GM19025 (cell line): Measurements from ENCODE around the gene JAG2.

Experiments
- ATAC-seq: cut with Tn5 transposase; IDR thresholded peaks from one replicate; pipeline ENCODE4 v1.9.1; 2021; ENCODE audit warnings: mild to moderate bottlenecking, low read depth, moderate library complexity; ENCODE audit not compliant: unreplicated experiment

JAG2 gene

GRCh38 chr14:105096206-105096875 is 72.2 kb downstream of the JAG2 start:
- no peak for ATAC-seq

GRCh38 chr14:105095236-105095805 is 73.3 kb downstream of the JAG2 start:
- no peak for ATAC-seq

- ATAC-seq, result no peak
These were observed 74.2 kb downstream of the JAG2 start for GRCh38 chr14:105094193-105094907.

GRCh38 chr14:105093431-105094192 is 75.0 kb downstream of the JAG2 start:
- ATAC-seq, result no peak

- ATAC-seq, result no peak
These were observed 75.5 kb downstream of the JAG2 start for GRCh38 chr14:105093038-105093430.

GRCh38 chr14:105092171-105093037 is 76.2 kb downstream of the JAG2 start:
- no peak for ATAC-seq

GRCh38 chr14:105091517-105092170 is 76.9 kb downstream of the JAG2 start:
- ATAC-seq, result no peak

GRCh38 chr14:105091054-105091516 is 77.5 kb downstream of the JAG2 start:
- ATAC-seq, result no peak
